ENCODE data around the gene CNTNAP5.

GRCh38 chr2:124836416-124836815 is 811.3 kb downstream of the CNTNAP5 start:
- TF ChIP-seq CTCF (IDR thresholded peaks at IDR 0.05) = no peak
- no peak for TF ChIP-seq POLR2A (IDR thresholded peaks at IDR 0.05)
